Osteocyte (in vitro differentiated cells): ENCODE data around the gene THSD7A. TPM values are rescaled to one million over a fixed set of nuclear protein-coding genes. Genes with fewer than 3 reads are reported as not detected.

Source experiments
- DNase-seq: peaks from one replicate; pipeline ENCODE4 v3.0.0; 2021; ENCODE audit warnings: mixed read lengths; ENCODE audit not compliant: unreplicated experiment; ENCODE audit errors: extremely low spot score
- H3K27ac Mint-ChIP-seq: one replicate; pipeline ENCODE4 v1.8.0; 2021; ENCODE audit warnings: mild to moderate bottlenecking, mixed read lengths; ENCODE audit not compliant: unreplicated experiment
- H3K27me3 Mint-ChIP-seq: one replicate; pipeline ENCODE4 v1.8.0; 2021; ENCODE audit warnings: mixed read lengths; ENCODE audit not compliant: unreplicated experiment
- H3K36me3 Mint-ChIP-seq: one replicate; pipeline ENCODE4 v1.8.0; 2021; ENCODE audit warnings: mixed read lengths; ENCODE audit not compliant: unreplicated experiment
- H3K4me1 Mint-ChIP-seq: one replicate; pipeline ENCODE4 v1.8.0; 2021; ENCODE audit warnings: mixed read lengths; ENCODE audit not compliant: unreplicated experiment
- H3K4me3 Mint-ChIP-seq: one replicate; pipeline ENCODE4 v1.8.0; 2021; ENCODE audit warnings: mild to moderate bottlenecking, moderate library complexity, mixed read lengths; ENCODE audit not compliant: unreplicated experiment
- H3K9me3 Mint-ChIP-seq: one replicate; pipeline ENCODE4 v1.8.0; 2021; ENCODE audit warnings: mixed read lengths; ENCODE audit not compliant: unreplicated experiment
- total RNA-seq: library from RNA; stranded (reverse); gene quantifications from 2 replicates; pipeline ENCODE4 v1.2.1, GENCODE V29; 2021
- TF ChIP-seq, protein P1 (sequence below): fragments of 200-600 bp; sonication (generic); IDR thresholded peaks from 2 replicates; pipeline ENCODE4 v1.5.0; 2021; ENCODE audit warnings: antibody characterized with exemption, mild to moderate bottlenecking, moderate library complexity

THSD7A gene
- total RNA-seq, 1 donor from 2014 or later: 2.0 TPM

DNA sequence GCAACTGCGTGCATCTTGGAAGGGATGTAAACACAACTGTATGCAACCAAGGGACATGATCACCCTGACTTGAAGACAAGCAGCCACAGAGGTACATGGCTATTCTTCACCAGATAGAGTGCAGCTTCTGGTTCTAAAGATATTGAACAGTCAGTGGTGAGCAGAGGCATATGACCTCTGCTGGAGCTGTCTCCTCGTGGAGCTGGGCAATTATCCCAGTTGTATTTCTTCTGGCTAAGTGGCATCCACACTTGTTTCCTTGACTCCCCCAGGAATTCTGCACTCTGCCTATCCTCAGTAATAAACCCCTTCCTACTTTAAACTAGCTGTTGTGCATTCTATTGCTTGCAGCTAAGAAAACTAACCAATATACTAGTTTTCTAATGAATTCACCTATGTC is 216.8 kb downstream of the THSD7A start:
- Mint-ChIP-seq H3K4me3 (no peak overlapping the region), H3K9me3 (no peaks in the 10 kb centered on the region), H3K4me1 (no peaks in the 10 kb centered on the region), H3K36me3 (no peaks in the 10 kb centered on the region), H3K27me3 (no peaks in the 10 kb centered on the region), H3K27ac (no peak overlapping the region)
- DNase-seq: no peak
- TF ChIP-seq, protein P1, sequence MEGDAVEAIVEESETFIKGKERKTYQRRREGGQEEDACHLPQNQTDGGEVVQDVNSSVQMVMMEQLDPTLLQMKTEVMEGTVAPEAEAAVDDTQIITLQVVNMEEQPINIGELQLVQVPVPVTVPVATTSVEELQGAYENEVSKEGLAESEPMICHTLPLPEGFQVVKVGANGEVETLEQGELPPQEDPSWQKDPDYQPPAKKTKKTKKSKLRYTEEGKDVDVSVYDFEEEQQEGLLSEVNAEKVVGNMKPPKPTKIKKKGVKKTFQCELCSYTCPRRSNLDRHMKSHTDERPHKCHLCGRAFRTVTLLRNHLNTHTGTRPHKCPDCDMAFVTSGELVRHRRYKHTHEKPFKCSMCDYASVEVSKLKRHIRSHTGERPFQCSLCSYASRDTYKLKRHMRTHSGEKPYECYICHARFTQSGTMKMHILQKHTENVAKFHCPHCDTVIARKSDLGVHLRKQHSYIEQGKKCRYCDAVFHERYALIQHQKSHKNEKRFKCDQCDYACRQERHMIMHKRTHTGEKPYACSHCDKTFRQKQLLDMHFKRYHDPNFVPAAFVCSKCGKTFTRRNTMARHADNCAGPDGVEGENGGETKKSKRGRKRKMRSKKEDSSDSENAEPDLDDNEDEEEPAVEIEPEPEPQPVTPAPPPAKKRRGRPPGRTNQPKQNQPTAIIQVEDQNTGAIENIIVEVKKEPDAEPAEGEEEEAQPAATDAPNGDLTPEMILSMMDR: no peak

DNA sequence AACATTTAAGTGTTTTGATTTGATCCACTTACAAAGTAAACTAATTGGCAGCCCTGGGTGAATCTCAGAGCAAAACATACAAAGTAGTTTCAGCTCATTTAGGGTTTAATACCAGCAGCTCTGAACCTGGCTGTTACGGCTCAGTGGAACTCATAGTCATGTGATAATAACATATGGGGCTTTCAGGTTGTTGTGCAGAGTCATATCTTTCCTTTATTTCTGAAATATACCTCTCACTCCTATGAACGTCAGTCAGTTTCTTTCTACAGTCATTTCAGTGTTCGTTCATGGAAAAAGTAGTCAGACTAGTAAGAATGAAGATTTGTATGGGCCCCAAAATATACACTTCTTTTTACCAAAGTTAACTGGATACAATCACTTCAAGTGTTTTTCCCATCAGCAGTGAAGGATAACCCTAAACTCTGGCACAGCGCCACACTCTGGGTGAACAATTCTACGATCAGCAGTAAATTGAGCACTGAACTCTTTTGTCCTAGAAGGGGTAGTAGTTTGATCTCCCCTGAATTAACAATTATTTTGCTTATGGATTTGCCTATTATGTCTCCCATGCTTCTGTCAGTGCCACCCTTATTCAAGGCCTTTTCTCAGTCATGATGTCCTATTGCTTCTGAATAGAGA is 218.6 kb downstream of the THSD7A start:
- Mint-ChIP-seq H3K9me3 (no peaks in the 10 kb centered on the region), H3K4me1 (no peaks in the 10 kb centered on the region), H3K27ac (no peak overlapping the region), H3K4me3 (no peak overlapping the region), H3K27me3 (no peaks in the 10 kb centered on the region), H3K36me3 (no peaks in the 10 kb centered on the region)
- TF ChIP-seq, protein P1: no peak
- DNase-seq: no peak

DNA sequence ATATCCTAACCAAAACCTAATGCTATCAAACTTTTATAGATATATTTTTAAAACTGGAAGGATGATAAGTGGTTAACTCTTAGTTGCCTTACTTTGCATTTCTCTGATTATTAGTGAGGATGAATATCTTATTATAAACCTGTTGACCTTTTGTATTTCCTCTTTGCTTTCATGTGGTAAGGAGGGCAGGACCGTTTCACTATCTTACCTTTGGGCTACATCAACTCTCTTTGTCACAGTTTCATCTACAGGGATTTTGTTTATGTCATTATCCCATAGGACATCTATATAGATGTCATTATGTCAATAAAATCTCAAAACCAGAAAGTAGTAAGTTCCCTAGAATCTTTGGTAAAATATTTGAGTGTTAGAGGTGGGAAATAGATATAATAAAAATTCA is 219.3 kb downstream of the THSD7A start:
- Mint-ChIP-seq H3K27ac (no peak overlapping the region), H3K9me3 (no peaks in the 10 kb centered on the region), H3K27me3 (no peaks in the 10 kb centered on the region), H3K4me1 (no peaks in the 10 kb centered on the region), H3K36me3 (no peaks in the 10 kb centered on the region), H3K4me3 (no peak overlapping the region)
- no peak for DNase-seq
- TF ChIP-seq, protein P1: no peak

DNA sequence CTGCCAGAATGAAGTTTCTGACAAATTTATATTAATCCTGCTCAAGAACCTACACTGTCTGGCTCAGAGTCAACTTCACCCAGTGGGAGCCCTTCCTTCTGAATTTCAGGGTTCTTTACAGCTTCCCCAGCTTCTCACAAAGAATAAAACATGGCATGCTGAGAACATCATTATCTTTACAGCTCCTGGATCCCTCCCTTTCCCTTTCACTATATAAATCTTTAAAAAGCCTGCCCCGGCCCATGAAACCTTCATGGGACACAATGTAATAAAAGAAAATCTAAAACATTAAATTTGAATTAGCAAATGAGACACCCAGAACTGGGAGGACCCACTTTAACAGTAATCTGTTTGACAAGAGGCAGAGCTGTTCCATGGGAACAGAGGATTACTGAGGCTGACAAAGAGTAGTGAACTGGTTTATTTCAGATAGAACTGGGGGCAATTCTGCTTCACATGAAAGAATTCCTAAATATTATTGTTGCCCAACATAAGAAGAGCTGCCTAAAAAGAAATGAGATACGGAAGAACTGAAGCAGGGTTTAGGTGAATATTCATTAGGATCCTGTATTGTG is 222.8 kb downstream of the THSD7A start:
- Mint-ChIP-seq H3K4me1 (no peaks in the 10 kb centered on the region), H3K9me3 (no peaks in the 10 kb centered on the region), H3K36me3 (no peaks in the 10 kb centered on the region), H3K4me3 (no peak overlapping the region), H3K27me3 (no peaks in the 10 kb centered on the region), H3K27ac (no peak overlapping the region)
- no peak for DNase-seq
- TF ChIP-seq, protein P1: no peak

GRCh38 chr7:11607686-11608085 is 224.3 kb downstream of the THSD7A start:
- H3K27me3 Mint-ChIP-seq: no peaks in the 10 kb centered on the region
- no peaks in the 10 kb centered on the region for H3K36me3 Mint-ChIP-seq
- DNase-seq: no peak
- no peak overlapping the region for H3K4me3 Mint-ChIP-seq
- no peaks in the 10 kb centered on the region for H3K9me3 Mint-ChIP-seq
- H3K27ac Mint-ChIP-seq: no peak overlapping the region
- TF ChIP-seq, protein P1: no peak
- H3K4me1 Mint-ChIP-seq: no peaks in the 10 kb centered on the region
